GM12878 (cell line): ENCODE data around the gene MORN4. TPM values are rescaled to one million over a fixed set of nuclear protein-coding genes. Genes with fewer than 3 reads are reported as not detected.
"Not testable (repeated sequence)": the region's sequence is repeated elsewhere in the genome, so short reads cannot be mapped to it uniquely, and the experiment has no call there.

Experiments used
- ATAC-seq: fragments of 200-7000 bp; cut with Tn5 transposase; 3 replicates; pipeline ENCODE4 v1.9.1; 2020; ENCODE audit warnings: mild to moderate bottlenecking, moderate library complexity
- BruUV-seq: library from RNA; stranded (reverse); fragments of 400-500 nt; replicated peaks from 2 replicates; lab custom pipeline; 2021; lab: Mats Ljungman, UMichigan
- CTCF ChIA-PET: fragments of 300-600 bp; sonication (Branson Sonifier 250); formaldehyde crosslinking; extraction: SDS; loops from one replicate; lab custom pipeline; 2021; ENCODE audit warnings: inconsistent platforms; lab: Yijun Ruan, JAX
- POLR2A ChIA-PET: fragments of 350-600 bp; formaldehyde crosslinking; extraction: SDS; loops from one replicate; lab custom pipeline; 2021; ENCODE audit warnings: inconsistent platforms; lab: Charles Lee
- RAD21 ChIA-PET: fragments of 300-600 bp; sonication (Branson Sonifier 250); formaldehyde crosslinking; loops from one replicate; lab custom pipeline; 2023; ENCODE audit warnings: antibody characterized with exemption; ENCODE audit not compliant: unreplicated experiment; lab: Charles Lee
- SMC1A ChIA-PET: fragments of 300-600 bp; sonication (Branson Sonifier 250); formaldehyde crosslinking; loops from one replicate; lab custom pipeline; 2023; ENCODE audit not compliant: unreplicated experiment, uncharacterized antibody; lab: Charles Lee
- DNase-seq: peaks from one replicate; pipeline ENCODE4 v3.0.0-alpha.2; 2011; ENCODE audit warnings: low read depth, low spot score
- FAIRE-seq: peaks from 3 replicates; lab custom pipeline; 2011; peaks lifted over from hg19 to GRCh38; lab: Jason Lieb, UNC
- H2AFZ ChIP-seq: 2 replicates; pipeline ENCODE4 v1.6.0; 2011; ENCODE audit warnings: low read depth, low read length, control low read depth; ENCODE audit not compliant: control insufficient read depth
- H3K27ac ChIP-seq: 2 replicates; pipeline ENCODE4 v1.5.1; 2011; ENCODE audit warnings: control low read depth; ENCODE audit not compliant: control insufficient read depth, insufficient read depth
- H3K27me3 ChIP-seq, 2 experiments: replicated peaks in 1 of 2; 2 replicates each; pipeline versions ENCODE4 v1.6.0 to v1.6.1; 2011; ENCODE audit warnings: low read length in 1 of 2; ENCODE audit not compliant: control insufficient read depth in 2 of 2, insufficient read depth in 2 of 2
- H3K36me3 ChIP-seq, 2 experiments: 2 replicates each; pipeline ENCODE4 v1.5.1; 2011; ENCODE audit warnings: low read length in 1 of 2; ENCODE audit not compliant: control insufficient read depth in 2 of 2, insufficient read depth in 2 of 2
- H3K4me1 ChIP-seq: 2 replicates; pipeline ENCODE4 v1.6.1; 2011; ENCODE audit warnings: mild to moderate bottlenecking, low read length, moderate library complexity, mixed read lengths; ENCODE audit not compliant: control insufficient read depth, insufficient read depth
- H3K4me2 ChIP-seq: 2 replicates; pipeline ENCODE4 v1.6.0; 2011; ENCODE audit warnings: control low read depth; ENCODE audit not compliant: control insufficient read depth, insufficient read depth
- H3K4me3 ChIP-seq: fragments of 200-600 bp; sonication (generic); 2 replicates; pipeline ENCODE4 v1.5.1; 2016
- H3K79me2 ChIP-seq: 2 replicates; pipeline ENCODE4 v1.6.0; 2011; ENCODE audit warnings: low read length; ENCODE audit not compliant: control insufficient read depth, insufficient read depth
- H3K9ac ChIP-seq: 2 replicates; pipeline ENCODE4 v1.8.0; 2011; ENCODE audit warnings: low read length, control low read depth, mixed read lengths; ENCODE audit not compliant: control insufficient read depth, insufficient read depth
- H3K9me3 ChIP-seq: replicated peaks from 3 replicates; pipeline ENCODE4 v1.5.1; 2011; ENCODE audit warnings: mild to moderate bottlenecking, low read length; ENCODE audit not compliant: control insufficient read depth, insufficient read depth
- H4K20me1 ChIP-seq: 2 replicates; pipeline ENCODE4 v1.6.0; 2011; ENCODE audit not compliant: control insufficient read depth, insufficient read depth
- WGBS: methylation state at CpG from one replicate; pipeline ENCODE4 v1.1.6; 2016; ENCODE audit warnings: low lambda C conversion rate; ENCODE audit not compliant: insufficient replicate concordance, insufficient coverage; ENCODE audit errors: missing lambda C conversion rate; 5-methylcytosine and 5-hydroxymethylcytosine counted together
- in situ Hi-C: fragments of 300-500 bp; cut with MboI; formaldehyde crosslinking; loops from 9 replicates; pipeline ENCODE4 v1.14.3; 2018; ENCODE audit warnings: mixed read lengths
- intact Hi-C: fragments of 100-400 bp; cut with micrococcal nuclease; formaldehyde crosslinking; loops from one replicate; pipeline ENCODE4 v1.14.2; 2022; ENCODE audit not compliant: unreplicated experiment
- polyA plus RNA-seq, 11 experiments: library from polyadenylated mRNA; depleted of rRNA in 4 of 11; unstranded in 6 of 11; stranded (reverse) in 5 of 11; fragments of >200 nt; fragmentation: Nextera tagmentation in 4 of 11; fragmentation: Illumina TruSeq in 1 of 11; extraction: Ambion mirVana in 4 of 11; extraction: Trizol in 1 of 11; gene quantifications; 1 replicate in 1 of 11; 2 replicates in 10 of 11; pipeline versions ENCODE4 v1.2.1 to v1.2.3, GENCODE V29; 2011 to 2016; ENCODE audit warnings: inconsistent platforms in 2 of 11, missing spikeins in 2 of 11, low read depth in 1 of 11
- total RNA-seq, 4 experiments: library from RNA; depleted of rRNA in 3 of 4; stranded (reverse); fragments of >200 nt in 3 of 4; fragmentation: Illumina TruSeq in 1 of 4; extraction: Trizol in 1 of 4; gene quantifications; 2 replicates each; pipeline versions ENCODE4 v1.2.1 to v1.2.3, GENCODE V29; 2013 to 2021
- TF ChIP-seq, protein P1 (sequence below): fragments of 450-650 bp; formaldehyde crosslinking; IDR thresholded peaks from 2 replicates; pipeline ENCODE4 v1.4.0; 2020; ENCODE audit warnings: mild to moderate bottlenecking, moderate library complexity

Gene MORN4
- total and polyA plus RNA-seq, 10 of the 15 experiments (the other 5 are each of a cell fraction or from before 2014, with no cell fraction given) = 1.3 to 5.5 (median 2.6) TPM

- TF ChIP-seq, protein P1, sequence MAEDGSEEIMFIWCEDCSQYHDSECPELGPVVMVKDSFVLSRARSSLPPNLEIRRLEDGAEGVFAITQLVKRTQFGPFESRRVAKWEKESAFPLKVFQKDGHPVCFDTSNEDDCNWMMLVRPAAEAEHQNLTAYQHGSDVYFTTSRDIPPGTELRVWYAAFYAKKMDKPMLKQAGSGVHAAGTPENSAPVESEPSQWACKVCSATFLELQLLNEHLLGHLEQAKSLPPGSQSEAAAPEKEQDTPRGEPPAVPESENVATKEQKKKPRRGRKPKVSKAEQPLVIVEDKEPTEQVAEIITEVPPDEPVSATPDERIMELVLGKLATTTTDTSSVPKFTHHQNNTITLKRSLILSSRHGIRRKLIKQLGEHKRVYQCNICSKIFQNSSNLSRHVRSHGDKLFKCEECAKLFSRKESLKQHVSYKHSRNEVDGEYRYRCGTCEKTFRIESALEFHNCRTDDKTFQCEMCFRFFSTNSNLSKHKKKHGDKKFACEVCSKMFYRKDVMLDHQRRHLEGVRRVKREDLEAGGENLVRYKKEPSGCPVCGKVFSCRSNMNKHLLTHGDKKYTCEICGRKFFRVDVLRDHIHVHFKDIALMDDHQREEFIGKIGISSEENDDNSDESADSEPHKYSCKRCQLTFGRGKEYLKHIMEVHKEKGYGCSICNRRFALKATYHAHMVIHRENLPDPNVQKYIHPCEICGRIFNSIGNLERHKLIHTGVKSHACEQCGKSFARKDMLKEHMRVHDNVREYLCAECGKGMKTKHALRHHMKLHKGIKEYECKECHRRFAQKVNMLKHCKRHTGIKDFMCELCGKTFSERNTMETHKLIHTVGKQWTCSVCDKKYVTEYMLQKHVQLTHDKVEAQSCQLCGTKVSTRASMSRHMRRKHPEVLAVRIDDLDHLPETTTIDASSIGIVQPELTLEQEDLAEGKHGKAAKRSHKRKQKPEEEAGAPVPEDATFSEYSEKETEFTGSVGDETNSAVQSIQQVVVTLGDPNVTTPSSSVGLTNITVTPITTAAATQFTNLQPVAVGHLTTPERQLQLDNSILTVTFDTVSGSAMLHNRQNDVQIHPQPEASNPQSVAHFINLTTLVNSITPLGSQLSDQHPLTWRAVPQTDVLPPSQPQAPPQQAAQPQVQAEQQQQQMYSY = no peak
Measured at GRCh38 chr10:97640174-97640867, 7.0 kb upstream of the MORN4 start, which contains the start of gene PI4K2A (continued).

DNA sequence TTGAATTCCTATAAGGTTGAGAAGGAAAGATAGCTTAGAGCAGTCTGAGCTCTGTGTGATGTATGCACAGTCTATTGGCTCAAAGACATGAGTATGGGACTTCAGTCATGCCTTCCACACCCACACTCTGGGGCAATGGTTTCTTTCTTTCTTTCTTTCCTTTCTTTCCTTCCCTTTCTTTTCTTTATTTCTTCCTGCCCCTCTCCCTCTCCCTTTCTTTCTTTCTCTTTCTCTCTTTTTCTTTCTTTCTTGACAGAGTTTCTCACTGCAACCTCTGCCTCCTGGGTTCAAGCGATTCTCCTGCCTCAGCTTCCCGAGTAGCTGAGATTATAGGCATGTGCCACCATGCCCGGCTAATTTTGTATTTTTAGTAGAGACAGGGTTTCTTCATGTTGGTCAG, 5.8 kb upstream of the MORN4 start:
- RAD21 ChIA-PET, H3K9ac ChIP-seq, DNase-seq, ATAC-seq, in situ Hi-C loops, H3K4me1 ChIP-seq, H3K27ac ChIP-seq, H3K4me3 ChIP-seq, H4K20me1 ChIP-seq, H3K36me3 ChIP-seq, H3K4me2 ChIP-seq, FAIRE-seq, H3K9me3 ChIP-seq, H3K27me3 ChIP-seq, H2AFZ ChIP-seq, intact Hi-C loops, BruUV-seq: not testable (repeated sequence)
- peaks cover 15% of the 10 kb centered on the region for H3K79me2 ChIP-seq
- POLR2A ChIA-PET = interaction anchor here (0.6 to 1.0 kb wide), 2 partner anchors 10 to 11 kb away, joined by 3 to 4 read pairs; no protein-coding TSS in a partner anchor
- CTCF ChIA-PET = interaction anchor here (0.6 to 1.0 kb wide), 3 partner anchors 9 to 415 kb away, joined by 3 read pairs; no protein-coding TSS in a partner anchor
- SMC1A ChIA-PET = interaction anchor here (0.6 to 1.4 kb wide), 2 partner anchors 10 to 23 kb away, joined by 3 to 4 read pairs; no protein-coding TSS in a partner anchor
- 71% methylated on average over 3 of the region's 3 CpGs for WGBS
